Frontal cortex (tissue), 4 donors: ENCODE data around the gene FAM83G. TPM values are rescaled to one million over a fixed set of nuclear protein-coding genes. Genes with fewer than 3 reads are reported as not detected.
"Not testable (repeated sequence)": the region's sequence is repeated elsewhere in the genome, so short reads cannot be mapped to it uniquely, and the experiment has no call there.

Source experiments
- DNase-seq, 2 donors: peaks; one replicate each; pipeline ENCODE4 v3.0.0; 2012; ENCODE audit warnings: low spot score in 2 of 2
- FAIRE-seq: peaks from 2 replicates; lab custom pipeline; 2012; peaks lifted over from hg19 to GRCh38; lab: Jason Lieb, UNC
- total RNA-seq: library from RNA; depleted of rRNA; stranded (reverse); fragments of >200 nt; gene quantifications from one replicate; pipeline ENCODE4 v1.2.3, GENCODE V29; 2014
- donor health status: control.
- donor health status: control.
- donor health status: control.

The FAM83G gene
- total RNA-seq, 1 donor from 2014 or later = 0.41 TPM

DNA sequence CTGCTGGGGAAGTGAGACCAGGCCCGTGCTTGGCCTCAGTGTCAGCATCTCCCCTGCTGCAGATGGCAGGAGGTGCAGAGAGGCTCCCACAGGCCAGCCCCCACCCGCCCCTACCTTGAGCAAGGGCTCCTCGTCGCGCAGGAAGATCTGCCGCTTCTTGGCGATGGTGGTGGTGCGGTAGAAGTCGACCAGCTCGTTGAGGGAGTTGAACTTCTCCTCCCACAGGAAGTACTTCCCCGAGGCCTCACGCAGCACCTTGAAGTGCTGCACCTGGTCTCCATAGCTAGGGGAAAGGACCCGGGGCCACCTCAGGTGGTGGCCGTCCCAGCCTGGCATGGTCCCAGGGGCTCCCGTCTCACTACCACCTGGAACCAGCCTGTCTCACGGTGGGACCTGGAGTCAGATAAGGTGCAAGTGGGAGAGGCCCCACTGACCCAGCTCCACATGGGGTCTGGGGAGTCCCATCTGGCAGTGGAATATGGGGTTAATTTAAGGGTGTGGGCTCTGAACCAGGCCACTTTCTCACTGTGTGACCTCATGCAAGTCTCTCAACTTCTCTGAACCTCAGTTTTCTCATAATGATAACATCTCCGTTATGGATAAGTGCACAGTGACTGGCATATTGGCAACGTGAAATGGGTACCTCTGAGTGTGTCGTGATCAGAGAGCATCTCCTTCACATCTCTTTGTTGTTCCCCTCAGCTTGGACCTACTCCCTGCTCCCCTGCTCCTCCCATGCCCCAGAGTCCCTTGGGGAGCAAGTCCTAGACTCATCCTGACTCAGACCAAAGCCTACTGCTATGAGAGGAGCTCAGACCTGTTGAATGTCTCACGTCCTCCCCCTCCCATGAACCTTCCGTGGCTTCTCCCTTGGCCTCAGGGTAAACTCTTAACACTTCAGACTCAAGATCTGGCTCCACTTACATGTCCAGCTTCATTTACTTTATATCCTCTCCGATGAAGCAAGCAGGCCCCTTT, 19.8 kb upstream of the FAM83G start:
- DNase-seq (no peak), FAIRE-seq (no peak)

DNA sequence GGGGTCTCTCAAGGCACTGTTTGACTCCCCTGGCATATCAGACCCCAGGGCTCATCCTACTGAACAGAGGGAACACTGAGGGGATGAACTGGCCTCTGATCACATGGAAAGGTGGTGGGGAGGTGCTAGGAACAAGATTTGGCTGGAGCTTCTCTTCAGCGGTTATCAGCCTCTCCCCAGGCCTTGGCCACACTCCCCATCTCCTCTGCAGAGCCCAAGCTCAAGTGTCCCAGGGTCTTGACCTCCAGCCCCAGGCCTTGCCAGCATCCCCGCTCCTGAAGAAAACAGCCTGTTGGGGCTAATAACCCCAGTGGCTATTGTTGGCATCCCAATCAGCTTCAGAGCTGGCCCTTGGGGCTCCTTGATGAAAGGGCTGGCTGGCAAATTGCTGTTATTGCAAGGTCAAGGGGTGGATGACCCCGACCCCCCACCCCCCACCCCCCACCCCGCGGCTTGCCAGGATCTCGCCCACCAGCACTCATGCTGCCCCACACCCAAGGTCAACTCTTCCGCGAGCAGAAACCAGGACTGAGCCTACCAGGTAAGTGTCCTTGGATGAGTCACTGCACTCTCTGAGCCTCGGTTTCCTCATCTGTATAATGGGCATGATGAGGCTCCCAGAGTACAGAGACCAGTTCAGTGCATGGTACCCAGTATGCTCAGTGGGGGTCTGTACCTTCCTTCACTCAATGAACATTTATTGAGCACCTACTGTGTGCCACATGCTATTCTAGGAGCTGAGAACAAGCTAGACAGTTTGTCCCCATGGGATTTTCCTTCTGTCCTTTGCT, 18.8 kb upstream of the FAM83G start:
- FAIRE-seq = no peak
- DNase-seq = no peak

GRCh38 chr17:19022747-19023146, 18.2 kb upstream of the FAM83G start:
- DNase-seq (no peak), FAIRE-seq (no peak)

DNA sequence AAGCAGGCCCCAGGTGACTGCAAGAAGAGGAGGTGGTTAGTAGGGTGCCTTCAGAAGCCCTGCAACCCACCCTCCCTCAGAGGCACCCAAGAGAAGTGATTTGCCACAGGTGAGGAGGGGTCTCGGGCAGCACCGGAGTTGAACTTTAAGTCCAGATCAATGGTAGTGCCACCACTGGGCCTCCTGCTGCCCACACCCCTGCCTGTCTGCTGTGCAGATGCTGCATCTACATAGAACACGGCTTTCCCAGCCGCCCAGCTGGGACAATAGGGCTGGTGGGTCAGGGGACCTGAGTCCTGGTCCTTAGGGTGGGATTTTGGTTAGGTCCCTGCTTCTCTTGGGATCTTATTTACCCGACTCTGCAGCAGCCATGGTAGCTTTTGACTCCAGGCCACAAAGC, 17.6 kb upstream of the FAM83G start:
- no peak for DNase-seq
- no peak for FAIRE-seq

DNA sequence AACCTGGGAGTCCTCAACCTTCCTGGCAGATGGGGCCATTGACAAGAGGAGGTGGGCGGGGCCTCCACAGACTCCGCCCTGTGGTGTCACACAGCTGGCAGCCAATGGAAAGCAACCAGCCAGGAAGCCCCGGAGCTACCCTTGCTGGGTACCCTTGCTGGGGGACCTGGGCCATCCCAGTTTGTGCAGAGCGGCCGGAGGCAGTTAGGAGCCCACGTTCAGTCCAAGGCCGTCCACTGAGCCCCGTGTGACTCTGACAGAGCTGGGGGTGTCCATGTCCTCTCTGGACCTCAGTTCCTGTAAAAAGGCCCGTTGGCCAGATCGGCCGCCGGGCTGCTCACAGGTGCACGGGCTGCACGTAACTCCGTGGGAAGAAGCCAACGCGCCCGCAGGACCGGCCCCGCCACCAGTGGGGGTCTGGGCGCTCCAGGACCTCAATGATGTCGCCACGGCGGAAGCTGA, 17.1 kb upstream of the FAM83G start:
- DNase-seq (no peak), FAIRE-seq (no peak)

- not testable (repeated sequence) for DNase-seq, FAIRE-seq
These were observed 16.6 kb upstream of the FAM83G start for GRCh38 chr17:19021011-19021621.

DNA sequence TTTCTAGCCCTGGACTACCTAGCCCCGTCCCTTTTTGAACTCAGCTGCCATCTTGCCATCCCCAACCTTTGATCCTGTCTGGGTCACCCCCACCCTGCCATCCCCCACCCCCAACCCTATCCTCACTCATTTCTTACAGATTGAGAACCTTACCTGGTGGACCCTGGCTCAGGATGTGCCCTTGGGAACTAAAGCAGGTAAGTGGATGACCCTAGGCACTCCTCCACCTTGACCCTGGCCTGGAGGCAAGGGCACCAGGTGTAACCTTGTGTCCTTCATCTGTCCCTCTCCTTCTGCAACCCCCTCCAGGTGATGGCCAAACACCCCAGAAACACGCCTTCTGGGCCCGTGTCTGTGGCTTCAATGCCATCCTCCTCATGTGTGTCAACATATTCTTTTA, 15.5 kb upstream of the FAM83G start:
- FAIRE-seq = no peak
- no peak for DNase-seq

GRCh38 chr17:19019041-19019941, 14.7 kb upstream of the FAM83G start:
- FAIRE-seq = no peak
- no peak for DNase-seq

GRCh38 chr17:19018600-19018950, 14.0 kb upstream of the FAM83G start:
- DNase-seq = no peak
- FAIRE-seq = no peak

DNA sequence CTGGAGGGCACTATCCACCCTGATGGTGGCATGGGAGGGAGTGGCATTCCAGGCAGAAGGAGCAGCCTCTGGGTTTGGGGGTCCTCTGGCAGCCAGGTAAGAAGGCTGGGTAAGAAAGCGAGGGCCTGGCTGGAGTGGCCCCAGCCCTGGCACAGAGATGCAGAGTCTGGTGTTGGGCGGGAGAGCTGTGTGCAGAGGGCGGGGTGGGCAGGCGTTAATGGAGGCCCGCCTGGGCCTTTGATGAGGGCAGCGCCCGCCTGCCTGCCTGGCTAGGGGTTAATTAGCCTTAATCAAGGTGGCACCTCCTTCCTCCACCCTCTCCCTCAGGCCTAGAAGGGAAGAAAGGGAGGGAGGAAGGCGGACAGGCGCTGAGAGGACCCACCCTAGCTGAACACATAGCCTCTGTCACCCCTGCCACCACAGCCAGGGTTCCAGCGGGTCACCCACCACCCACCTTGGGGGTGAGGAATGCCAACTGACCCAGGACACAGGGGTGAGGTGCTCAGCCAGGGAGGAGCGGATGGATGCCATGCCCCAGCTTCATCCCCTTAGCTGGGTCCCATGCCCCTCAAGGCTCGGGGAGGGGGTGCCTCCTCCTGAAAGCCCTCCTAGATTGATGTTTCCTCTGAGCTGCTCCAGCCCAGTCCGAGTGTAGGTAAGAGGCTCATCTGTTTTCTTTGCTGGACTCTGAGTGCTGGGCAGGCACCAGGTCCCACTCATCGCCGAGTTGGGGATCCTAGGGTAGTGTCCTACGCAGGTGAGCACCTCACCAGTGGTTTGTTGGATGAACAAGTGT, 13.4 kb upstream of the FAM83G start:
- FAIRE-seq (no peak), DNase-seq (no peak)

DNA sequence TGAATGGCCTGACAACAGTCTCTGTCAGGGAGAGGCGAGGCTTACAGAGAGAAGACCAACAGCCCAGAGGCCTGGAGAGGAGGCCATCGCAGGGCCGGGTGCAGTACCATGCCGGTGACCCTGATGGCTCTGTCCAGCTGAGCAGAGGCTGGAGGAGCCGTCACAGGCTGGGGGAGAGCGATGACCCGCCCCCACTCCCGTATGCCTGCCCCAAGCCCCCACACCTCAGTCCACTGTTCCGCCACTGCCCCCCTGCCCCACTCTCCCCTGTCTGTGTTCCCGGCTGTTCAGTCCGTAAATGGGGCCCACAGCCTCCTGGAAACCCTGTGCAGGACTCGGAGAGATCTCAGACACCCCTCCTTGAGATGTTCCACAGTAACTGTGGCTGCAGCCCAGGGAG, 12.8 kb upstream of the FAM83G start:
- FAIRE-seq (no peak), DNase-seq (no peak)

DNA sequence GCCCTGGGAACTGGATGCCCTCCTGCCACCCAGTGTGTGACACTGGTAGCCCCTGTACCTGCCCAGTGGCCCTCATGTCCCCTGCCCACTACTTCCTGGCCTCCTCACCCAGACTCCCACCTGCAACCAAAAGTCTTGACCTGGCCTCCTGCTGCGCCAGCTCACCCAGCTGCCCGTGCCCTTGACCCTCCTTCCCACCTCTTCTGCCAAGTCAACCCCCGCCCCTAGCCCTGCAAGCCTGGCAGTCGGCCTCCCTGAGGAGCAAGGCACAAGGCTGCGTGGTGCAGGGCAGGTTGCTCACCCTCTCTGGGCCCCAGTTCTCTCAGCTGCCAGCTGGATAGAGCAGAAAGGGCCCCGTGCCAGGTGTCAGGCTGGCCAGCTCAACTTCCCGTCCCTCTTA, 12.3 kb upstream of the FAM83G start:
- DNase-seq (no peak), FAIRE-seq (no peak)

GRCh38 chr17:19016297-19016696, 11.7 kb upstream of the FAM83G start:
- FAIRE-seq (no peak), DNase-seq (no peak)

- DNase-seq = no peak
- FAIRE-seq = no peak
These were observed 10.9 kb upstream of the FAM83G start for GRCh38 chr17:19015428-19015827.

GRCh38 chr17:19014628-19015215, 10.2 kb upstream of the FAM83G start:
- DNase-seq (no peak), FAIRE-seq (no peak)

GRCh38 chr17:19013806-19014627, 9.5 kb upstream of the FAM83G start:
- DNase-seq (no peak), FAIRE-seq (no peak)

GRCh38 chr17:19013226-19013625, 8.7 kb upstream of the FAM83G start:
- no peak for DNase-seq
- FAIRE-seq = no peak
